HG03095 (cell line): Measurements from ENCODE around the gene MTX1.
"Not testable (repeated sequence)": the region's sequence is repeated elsewhere in the genome, so short reads cannot be mapped to it uniquely, and the experiment has no call there.

Experiments used
- ATAC-seq: cut with Tn5 transposase; IDR thresholded peaks from one replicate; pipeline ENCODE4 v1.9.1; 2021; ENCODE audit warnings: moderate library complexity; ENCODE audit not compliant: unreplicated experiment

MTX1 gene

DNA sequence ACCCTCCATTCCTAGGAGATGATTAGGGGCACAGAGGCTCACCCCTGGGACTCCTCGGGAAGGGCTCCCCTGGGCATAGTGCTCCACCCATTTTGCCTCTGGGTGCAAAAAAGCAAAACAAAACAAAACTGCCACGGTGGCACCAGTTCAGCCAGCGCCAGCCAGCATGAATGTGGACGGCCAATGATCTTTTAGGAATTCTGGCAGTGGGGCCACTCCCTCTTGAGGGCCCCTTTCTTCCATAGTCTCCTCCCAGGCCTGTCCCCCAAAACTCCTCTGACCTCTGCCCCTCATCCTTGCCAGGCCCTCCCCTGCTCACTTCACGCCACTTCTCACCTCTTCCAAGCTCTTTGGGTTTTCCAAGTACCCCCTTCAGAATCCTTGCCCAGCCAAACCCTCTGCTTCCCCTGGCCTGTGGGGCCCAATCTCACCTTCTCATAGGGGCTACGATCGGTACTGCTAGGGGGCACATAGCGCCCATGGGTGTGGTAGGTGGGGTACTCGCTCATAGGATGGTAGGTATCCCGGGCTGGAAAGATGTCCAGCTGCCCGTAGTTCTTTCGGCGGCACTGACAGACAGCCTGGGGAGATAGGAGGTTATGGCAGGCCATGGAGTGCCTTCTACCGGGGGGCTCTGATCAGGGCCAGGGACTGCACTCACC is 21.6 kb upstream of the MTX1 start:
- ATAC-seq, result no peak

- ATAC-seq, result no peak
These were observed 21.0 kb upstream of the MTX1 start for GRCh38 chr1:155187456-155187891.

DNA sequence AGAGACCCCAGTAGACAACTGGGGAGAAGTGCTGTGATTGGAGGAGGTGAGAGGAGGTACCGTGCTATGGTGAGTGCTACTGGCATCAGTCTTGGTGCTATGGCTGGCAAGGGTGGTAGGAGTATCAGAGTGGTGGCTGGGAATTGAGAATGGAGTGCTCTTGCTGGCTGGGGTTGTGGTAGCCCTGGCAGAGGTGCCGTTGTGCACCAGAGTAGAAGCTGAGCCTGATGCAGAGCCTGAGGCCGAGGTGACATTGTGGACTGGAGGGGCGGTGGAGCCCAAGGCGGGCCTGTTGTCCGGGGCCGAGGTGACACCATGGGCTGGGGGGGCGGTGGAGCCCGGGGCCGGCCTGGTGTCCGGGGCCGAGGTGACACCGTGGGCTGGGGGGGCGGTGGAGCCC is 20.2 kb upstream of the MTX1 start:
- ATAC-seq, result no peak

DNA sequence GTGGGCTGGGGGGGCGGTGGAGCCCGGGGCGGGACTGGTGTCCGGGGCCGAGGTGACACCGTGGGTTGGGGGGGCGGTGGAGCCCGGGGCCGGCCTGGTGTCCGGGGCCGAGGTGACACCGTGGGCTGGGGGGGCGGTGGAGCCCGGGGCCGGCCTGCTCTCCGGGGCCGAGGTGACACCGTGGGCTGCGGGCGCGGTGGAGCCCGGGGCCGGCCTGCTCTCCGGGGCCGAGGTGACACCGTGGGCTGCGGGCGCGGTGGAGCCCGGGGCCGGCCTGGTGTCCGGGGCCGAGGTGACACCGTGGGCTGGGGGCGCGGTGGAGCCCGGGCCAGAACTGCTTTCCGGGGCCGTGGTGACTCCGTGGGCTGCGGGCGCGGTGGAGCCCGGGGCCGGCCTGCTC is 18.6 kb upstream of the MTX1 start:
- ATAC-seq, result not testable (repeated sequence)

GRCh38 chr1:155191904-155192303 is 16.6 kb upstream of the MTX1 start:
- ATAC-seq, result no peak

- ATAC-seq, result no peak
These were observed 15.9 kb upstream of the MTX1 start for GRCh38 chr1:155192346-155193274.

DNA sequence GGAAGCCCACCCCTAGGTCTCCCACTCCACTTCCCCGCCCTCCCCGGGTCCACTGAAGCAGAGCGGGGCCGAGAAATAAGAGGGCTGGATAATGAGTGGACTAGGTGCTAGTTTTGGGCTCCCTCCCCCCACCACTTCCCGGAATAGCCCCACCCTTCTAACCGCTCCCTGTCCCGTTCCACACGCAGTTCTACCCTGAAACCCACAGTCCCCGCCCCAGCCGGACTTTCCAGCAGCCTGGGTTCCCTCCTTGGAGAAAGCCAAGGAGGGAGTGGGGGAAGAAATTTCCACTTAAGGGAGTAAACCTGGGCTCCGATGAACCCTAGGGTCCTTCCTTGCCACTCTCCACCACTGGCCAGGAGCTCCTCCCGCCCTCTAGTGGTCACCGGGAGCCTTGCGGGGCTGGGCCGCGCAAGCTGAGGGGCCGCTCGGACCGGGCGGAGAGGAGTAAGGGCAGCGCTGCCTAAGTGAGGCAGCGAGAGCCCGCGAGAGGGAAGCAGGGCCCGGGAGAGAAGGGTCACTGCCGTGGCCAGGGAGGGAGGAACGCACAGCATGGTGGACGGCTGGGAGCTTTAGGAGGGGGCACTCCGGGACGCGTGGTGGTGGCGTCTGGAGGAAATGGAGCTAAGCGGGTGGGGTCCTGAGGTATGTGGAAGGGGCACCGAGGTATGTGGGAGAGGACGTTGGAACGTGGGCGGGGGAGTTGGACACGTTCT is 15.1 kb upstream of the MTX1 start:
- peak; percentile 58 for ATAC-seq

GRCh38 chr1:155193991-155194240 is 14.6 kb upstream of the MTX1 start:
- not testable (repeated sequence) for ATAC-seq

- ATAC-seq, result no peak
These were observed 13.0 kb upstream of the MTX1 start for GRCh38 chr1:155195201-155196102.

DNA sequence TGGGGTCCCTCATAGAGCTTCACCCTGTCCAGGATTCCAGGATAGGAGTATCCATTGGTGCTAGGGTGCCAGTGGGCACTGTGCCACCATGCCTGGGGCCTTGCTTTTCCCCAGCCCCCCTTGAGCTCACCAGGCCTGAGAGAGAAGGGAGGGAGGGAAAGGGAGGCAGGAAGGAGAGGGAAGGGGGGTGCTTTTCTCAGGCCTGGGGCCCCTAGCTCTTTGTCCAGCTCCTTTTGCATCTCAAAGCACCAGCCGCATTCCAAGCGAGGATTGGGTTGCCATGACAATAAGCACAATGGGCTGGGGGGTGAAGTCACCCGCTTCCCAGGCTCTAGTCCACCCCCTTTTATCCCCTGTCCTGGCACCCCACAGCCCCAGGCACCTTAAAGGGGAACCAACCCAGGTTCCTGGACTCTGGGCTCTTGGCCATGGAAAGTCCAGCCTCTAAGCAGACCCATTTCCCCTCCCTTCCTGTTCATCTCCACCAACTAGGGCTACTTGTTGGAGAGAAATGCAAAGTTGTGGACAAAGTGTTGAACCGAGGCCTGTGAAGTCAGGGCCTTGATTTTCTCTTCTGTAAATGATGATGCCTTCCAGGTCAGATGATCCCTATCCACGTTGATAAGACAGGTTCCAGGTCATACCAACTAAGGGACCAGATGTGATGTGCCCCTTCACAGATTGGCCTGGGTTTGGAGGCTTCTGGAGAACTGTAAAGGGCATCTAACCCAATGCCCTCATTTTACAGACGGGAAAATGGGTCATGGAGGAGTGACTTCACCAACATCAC is 12.2 kb upstream of the MTX1 start:
- ATAC-seq, result no peak

- no peak for ATAC-seq
These were observed 11.4 kb upstream of the MTX1 start for GRCh38 chr1:155196893-155197638.

DNA sequence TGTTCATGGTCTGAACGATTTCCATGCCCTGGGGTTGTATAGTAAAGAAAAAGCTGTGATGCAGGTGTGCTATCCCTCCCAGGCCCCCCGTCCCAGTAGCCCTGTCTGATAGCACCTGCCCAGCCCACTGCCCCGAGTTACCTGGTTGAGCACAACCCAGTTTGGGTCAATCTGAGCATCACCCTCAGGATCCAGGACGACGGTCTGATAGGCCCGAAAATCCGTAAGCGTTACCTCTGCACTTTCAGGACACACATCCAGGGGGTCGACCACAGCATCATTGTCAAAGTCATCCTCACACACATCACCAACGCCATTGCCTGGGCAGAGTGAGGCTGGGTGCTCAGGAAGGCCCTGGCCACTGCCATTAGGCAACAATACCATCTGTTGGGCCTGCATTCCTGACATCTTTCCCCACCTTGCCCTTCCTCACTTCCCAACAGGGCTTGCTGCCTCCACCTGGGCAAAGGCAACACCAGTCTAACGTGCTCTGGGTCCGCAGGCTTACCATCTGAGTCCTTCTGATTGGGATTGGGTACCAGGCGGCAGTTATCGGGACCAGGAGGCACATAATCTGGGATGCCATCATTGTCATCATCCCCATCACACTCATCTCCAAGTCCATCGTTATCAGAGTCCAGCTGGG is 10.5 kb upstream of the MTX1 start:
- ATAC-seq, result no peak

DNA sequence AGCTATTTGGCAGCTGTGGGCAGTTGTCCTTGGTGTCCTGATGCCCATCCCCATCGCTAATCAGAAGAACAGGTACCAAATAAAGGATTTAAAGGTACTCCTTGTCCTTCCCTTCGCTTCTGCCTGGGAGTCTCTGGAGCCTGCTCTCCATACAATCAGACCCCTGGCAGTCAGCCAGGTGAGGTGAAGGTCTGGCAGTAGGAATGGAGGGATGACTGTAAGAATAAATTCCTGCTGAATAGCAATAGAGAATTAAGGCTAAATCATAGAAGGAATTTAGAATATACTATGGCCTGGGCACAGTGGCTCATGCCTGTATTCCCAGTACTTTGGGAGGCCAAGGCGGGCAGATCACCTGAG is 10.0 kb upstream of the MTX1 start:
- ATAC-seq, result no peak

DNA sequence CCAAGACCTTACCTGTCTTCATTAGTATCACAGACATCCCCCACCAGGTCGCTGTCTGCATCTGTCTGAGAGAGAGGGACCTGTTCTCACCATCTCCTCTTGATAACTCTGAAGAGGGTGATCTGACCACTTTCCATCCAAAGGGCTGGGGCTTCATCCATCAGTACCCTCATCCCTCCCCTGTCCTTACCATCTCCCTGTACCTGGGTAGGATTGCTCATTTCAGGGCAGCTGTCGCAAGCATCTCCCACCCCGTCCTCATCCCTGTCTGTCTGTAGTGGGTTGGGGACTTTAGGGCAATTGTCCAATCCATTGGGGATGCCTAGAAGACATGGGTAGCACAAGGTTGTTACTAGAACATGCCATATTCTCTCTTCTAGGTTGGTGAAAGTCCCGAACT is 8.7 kb upstream of the MTX1 start:
- ATAC-seq, result no peak

DNA sequence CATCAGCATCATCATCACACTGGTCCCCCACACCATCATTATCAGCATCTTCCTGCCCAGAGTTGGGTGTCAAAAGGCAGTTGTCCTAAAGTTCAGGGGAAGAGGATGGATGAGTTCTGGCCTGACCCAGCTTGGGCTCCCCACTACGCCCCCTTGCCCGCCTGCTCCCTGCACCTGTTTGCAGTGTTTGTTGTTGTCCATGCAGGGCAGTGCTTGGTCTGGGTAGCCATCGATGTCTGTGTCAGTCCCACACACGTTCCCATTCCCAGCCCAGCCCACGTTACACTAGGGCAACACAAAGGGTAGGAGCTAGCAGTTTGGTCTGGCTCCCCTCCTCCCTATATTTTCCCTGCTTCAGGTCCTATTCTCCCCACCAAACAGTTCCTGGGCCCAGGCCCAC is 7.6 kb upstream of the MTX1 start:
- no peak for ATAC-seq

- no peak for ATAC-seq
These were observed 6.3 kb upstream of the MTX1 start for GRCh38 chr1:155202198-155202597.

- no peak for ATAC-seq
These were observed 5.6 kb upstream of the MTX1 start for GRCh38 chr1:155202731-155203515.

- ATAC-seq, result no peak
These were observed 3.5 kb upstream of the MTX1 start for GRCh38 chr1:155205035-155205434.
